Lower leg skin (tissue), 4 donors: ENCODE results near the gene TRMO. TPM values are rescaled to one million over a fixed set of nuclear protein-coding genes. Genes with fewer than 3 reads are reported as not detected.

Source experiments
- DNase-seq, 2 donors: peaks; one replicate each; pipeline ENCODE4 v3.0.0-alpha.2; 2019; ENCODE audit warnings: low spot score in 2 of 2
- H3K4me3 ChIP-seq: fragments of 200-600 bp; sonication (generic); 2 replicates; pipeline ENCODE4 v1.5.1; 2017; ENCODE audit warnings: mild to moderate bottlenecking, low read depth; ENCODE audit not compliant: poor library complexity, severe bottlenecking
- POLR2A ChIP-seq, 2 donors: fragments of 450-650 bp; IDR thresholded peaks; one replicate each; pipeline ENCODE4 v1.6.1; 2016 to 2017; ENCODE audit warnings: antibody characterized with exemption in 2 of 2, mild to moderate bottlenecking in 1 of 2, moderate library complexity in 1 of 2
- WGBS, 2 donors: methylation state at CpG; one replicate each; pipeline ENCODE4 v1.1.5; 2018; 5-methylcytosine and 5-hydroxymethylcytosine counted together
- intact Hi-C: fragments of 100-400 bp; cut with DNase I; formaldehyde crosslinking; loops from one replicate; pipeline ENCODE4 v1.15.0; 2023; ENCODE audit warnings: low total_unique reads
- total RNA-seq, 4 donors: library from RNA; depleted of rRNA; stranded (reverse); fragments of >200 nt; gene quantifications; one replicate each; pipeline ENCODE4 v1.1.0, GENCODE V29; 2016
- TF ChIP-seq, protein P1 (sequence below), 3 donors: fragments of 450-650 bp; IDR thresholded peaks; one replicate each; pipeline ENCODE4 v1.5.1; 2016; ENCODE audit warnings: antibody characterized with exemption in 3 of 3, mild to moderate bottlenecking in 3 of 3, moderate library complexity in 2 of 3

Gene TRMO
- total RNA-seq, 4 donors from 2014 or later: 28.6 to 51.6 (median 38.7) TPM

DNA sequence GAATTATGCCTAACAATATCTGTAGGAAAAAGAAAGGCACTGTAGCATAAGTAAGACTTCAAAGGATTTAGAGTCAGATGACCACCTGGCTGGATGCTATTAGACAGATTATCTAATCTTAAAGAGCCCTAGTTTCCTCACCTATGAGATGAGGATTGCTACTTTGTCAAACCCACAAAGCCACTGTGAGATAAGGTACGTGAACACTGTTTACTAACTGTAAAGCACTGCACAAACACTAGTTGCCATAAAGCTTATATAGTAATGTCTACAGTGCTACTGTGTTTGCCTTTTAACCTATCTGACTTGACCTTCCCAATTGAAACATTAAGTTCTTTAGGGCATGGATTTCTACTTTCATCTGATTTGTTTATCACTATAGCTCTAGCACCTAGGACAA is 10.3 kb downstream of the TRMO start:
- no peak for DNase-seq
- WGBS, 2 donors: 90 to 91% methylated on average over 1 of the region's 1 CpG
- TF ChIP-seq, protein P1, sequence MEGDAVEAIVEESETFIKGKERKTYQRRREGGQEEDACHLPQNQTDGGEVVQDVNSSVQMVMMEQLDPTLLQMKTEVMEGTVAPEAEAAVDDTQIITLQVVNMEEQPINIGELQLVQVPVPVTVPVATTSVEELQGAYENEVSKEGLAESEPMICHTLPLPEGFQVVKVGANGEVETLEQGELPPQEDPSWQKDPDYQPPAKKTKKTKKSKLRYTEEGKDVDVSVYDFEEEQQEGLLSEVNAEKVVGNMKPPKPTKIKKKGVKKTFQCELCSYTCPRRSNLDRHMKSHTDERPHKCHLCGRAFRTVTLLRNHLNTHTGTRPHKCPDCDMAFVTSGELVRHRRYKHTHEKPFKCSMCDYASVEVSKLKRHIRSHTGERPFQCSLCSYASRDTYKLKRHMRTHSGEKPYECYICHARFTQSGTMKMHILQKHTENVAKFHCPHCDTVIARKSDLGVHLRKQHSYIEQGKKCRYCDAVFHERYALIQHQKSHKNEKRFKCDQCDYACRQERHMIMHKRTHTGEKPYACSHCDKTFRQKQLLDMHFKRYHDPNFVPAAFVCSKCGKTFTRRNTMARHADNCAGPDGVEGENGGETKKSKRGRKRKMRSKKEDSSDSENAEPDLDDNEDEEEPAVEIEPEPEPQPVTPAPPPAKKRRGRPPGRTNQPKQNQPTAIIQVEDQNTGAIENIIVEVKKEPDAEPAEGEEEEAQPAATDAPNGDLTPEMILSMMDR (IDR thresholded peaks at IDR 0.05): no peak
- TF ChIP-seq POLR2A (IDR thresholded peaks at IDR 0.05): no peak
- intact Hi-C loops: no loop called here
- no peak overlapping the region for H3K4me3 ChIP-seq

DNA sequence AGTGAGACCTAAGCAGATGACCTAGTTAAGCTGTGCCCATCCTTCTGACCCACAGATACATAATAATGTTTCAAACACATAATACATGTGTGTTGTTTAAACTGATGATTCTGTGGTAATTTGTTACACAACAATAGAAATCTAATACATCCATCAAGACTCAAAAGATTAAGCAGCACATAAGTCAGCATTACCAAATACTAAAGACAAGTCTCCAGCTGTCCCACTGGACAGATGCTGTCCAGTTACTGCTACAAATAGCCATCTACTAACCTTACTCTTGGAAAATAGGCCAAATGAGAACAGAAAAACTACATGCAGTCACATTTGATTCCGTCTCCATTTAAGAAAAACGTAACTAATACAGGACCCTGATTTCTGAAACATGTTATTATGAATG is 10.8 kb downstream of the TRMO start:
- DNase-seq: no peak
- intact Hi-C loops: no loop called here
- no peak overlapping the region for H3K4me3 ChIP-seq
- 95 to 97% methylated on average over 2 of the region's 2 CpGs for WGBS, 2 donors
- TF ChIP-seq, protein P1 (IDR thresholded peaks at IDR 0.05): no peak
- no peak for TF ChIP-seq POLR2A (IDR thresholded peaks at IDR 0.05)

DNA sequence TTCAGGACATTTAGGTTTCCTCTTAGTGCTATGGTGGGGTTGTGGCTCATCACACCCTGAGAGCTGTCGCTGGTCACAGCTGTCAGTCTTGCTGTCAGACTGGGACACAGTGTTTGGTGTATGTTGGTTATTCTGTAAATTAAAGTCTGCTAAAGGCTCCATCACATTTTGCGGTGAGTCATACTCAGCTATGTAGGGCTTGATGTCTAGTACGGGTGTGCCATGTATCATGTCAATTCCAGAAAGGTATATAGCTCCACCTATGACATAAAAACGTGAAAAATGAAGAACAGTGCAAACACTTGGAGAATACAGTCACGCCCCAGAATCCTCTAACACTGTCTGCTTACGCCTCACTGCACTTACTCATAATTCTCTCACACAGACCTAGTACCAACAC is 11.9 kb downstream of the TRMO start:
- no peak for DNase-seq
- 63 to 76% methylated on average over 6 of the region's 6 CpGs for WGBS, 2 donors
- H3K4me3 ChIP-seq: no peak overlapping the region
- intact Hi-C loops: no loop called here
- TF ChIP-seq POLR2A (IDR thresholded peaks at IDR 0.05): no peak
- TF ChIP-seq, protein P1 (IDR thresholded peaks at IDR 0.05): no peak

DNA sequence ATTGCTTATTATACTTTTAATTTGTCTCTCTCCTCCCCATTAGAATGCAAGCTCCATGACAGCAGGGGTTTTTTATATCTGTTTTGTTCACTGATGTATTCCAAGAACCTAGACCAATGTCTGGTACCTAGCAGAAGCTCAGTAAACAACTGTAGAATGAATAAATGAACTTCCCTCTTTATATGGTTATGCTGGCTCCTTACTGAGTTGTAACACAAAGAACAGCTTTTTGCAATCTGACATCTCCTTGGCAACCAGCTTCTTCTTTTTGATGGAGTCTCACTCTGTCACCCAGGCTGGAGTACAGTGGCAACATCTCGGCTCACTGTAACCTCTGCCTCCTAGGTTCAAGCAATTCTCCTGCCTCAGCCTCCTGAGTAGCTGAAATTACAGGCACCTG is 13.6 kb downstream of the TRMO start:
- TF ChIP-seq POLR2A (IDR thresholded peaks at IDR 0.05): no peak
- TF ChIP-seq, protein P1 (IDR thresholded peaks at IDR 0.05): no peak
- no peak for DNase-seq
- no peak overlapping the region for H3K4me3 ChIP-seq
- intact Hi-C loops: no loop called here
- WGBS, 2 donors: 79 to 91% methylated on average over 1 of the region's 1 CpG

DNA sequence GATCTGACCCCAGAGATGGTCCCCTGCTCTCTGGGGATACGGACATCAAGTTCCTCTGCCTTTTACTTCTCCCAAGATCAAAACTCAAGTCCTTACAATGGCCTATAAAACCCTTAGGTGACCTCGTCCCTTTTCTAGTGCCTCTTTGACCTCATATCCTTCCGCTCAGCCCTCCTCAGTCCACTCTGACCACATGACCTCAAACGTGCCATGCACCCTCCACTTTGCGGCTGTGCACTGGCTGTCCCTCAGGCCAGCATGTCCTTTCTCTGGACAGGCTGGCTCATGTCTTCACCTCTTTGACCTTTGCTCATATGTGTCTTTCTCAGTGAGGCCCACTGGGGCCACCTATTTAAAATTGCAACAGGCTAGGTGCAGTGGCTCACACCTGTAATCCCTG is 14.7 kb downstream of the TRMO start:
- TF ChIP-seq, protein P1 (IDR thresholded peaks at IDR 0.05): no peak
- TF ChIP-seq POLR2A (IDR thresholded peaks at IDR 0.05): no peak
- intact Hi-C loops: no loop called here
- H3K4me3 ChIP-seq: no peak overlapping the region
- 85 to 87% methylated on average over 5 of the region's 5 CpGs for WGBS, 2 donors
- DNase-seq: no peak

DNA sequence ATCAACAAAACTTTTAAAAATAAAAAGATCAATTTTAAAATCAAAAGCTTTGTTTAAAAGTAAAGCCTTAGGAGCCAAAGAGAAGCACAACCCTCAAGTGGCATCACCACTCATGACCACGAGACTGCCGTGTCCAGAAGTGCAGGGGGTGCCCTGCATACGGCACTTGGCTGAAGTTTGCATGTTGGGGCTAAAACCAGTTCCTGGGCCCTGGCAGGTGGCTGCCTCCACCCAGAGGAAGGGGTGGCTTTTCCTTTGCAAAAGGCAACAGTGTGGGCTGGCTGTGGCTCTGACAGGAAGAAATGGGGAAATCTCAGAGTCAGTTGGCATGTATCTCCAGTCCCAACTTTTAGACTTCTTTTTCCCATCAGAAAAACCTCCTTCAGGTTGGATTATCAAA is 15.3 kb downstream of the TRMO start:
- intact Hi-C loops: no loop called here
- no peak overlapping the region for H3K4me3 ChIP-seq
- DNase-seq: no peak
- TF ChIP-seq POLR2A (IDR thresholded peaks at IDR 0.05): no peak
- 70 to 81% methylated on average over 3 of the region's 3 CpGs for WGBS, 2 donors
